ENCODE results near the gene SLC7A5.
"Not testable (repeated sequence)": the region's sequence is repeated elsewhere in the genome, so short reads cannot be mapped to it uniquely, and the experiment has no call there.

The SLC7A5 gene

GRCh38 chr16:87861300-87862099, 7.8 kb downstream of the SLC7A5 start:
- not testable (repeated sequence) for DNase-seq

- DNase-seq: peak in 8 of 51 donors; percentile 7 to 49 (median 28)
These were observed 8.6 kb downstream of the SLC7A5 start for GRCh38 chr16:87860553-87861299.

DNA sequence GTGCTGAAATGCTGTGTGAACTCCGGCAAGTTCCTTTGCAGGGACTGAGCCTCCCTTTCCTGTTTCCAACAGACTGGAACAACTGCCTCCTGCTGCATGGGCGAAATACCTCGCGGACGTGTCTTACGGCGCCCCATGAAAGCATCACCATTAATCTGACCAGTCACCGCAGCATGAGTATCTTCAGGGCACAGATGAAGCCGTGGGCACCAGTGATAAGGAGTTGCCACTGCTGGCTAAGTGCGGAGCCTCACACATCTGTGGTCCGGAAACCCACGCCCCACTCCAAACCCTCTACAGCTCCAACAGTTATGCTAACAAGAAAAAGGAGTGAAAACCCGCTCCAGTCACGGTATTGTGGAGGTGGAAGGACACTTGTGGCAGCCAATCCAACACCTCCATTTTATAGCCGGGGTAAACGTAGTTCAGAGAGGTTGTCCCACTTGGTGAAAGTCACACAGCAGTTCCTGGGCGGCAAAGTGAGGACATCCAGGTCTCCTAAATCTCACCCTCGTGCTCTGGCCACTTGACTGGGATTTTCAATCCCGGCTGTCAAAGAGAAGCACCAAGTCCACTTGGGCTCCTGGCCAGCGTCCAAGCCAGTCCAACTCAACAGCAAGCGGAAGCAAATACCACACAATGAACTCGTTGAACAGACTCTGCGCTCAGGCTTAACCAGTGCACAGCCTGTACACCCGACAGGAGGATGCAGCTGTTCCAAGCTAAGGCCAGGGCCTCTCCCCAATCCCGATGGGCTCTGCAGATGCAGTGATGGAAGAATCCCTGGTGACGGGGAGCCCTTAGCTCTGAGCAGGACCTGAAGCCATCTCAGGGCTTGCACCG, 10.9 kb downstream of the SLC7A5 start:
- DNase-seq: peak in 34 of 51 donors; percentile 13 to 69 (median 48)

- DNase-seq: no peak
These were observed 12.5 kb downstream of the SLC7A5 start for GRCh38 chr16:87856791-87857228.

- DNase-seq: peak in 25 of 51 donors; percentile 17 to 70 (median 42)
These were observed 13.2 kb downstream of the SLC7A5 start for GRCh38 chr16:87855852-87856715.

DNA sequence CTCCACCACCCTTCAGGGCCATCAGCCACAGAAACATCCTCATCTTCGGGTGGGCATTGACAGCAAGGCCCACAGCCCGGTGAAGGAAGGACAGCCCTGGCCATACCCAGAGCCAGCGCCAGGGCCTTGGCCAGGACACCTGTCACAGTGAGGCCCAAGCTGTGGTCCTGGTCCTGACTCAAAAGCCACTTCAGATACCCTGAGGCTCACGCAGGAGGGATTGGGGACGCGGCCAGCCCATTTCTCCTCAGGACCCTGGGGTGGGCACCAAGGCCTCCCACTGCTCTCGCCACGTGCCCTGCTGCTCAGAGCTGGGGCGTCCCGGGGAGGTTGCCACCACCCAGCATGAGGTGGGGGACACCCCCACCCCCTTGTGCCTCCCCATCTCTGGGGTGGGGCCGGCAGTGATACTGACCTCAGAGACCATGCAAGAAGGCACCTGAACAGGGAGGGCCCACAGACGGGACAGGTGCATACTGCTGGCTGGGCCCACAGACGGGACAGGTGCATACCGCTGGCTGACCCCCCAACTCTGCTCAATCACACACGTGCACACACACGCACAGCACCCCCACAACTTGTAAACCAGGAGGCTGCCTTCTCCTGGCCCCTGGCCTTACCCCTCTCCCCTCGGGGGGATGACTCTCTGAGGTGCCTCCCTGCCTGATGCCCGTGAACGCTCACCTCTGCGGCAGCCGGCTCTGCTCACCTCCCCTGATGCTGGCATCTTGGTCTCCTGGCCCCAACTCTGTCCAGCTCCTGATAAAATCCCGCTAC, 14.2 kb downstream of the SLC7A5 start:
- no peak for DNase-seq

DNA sequence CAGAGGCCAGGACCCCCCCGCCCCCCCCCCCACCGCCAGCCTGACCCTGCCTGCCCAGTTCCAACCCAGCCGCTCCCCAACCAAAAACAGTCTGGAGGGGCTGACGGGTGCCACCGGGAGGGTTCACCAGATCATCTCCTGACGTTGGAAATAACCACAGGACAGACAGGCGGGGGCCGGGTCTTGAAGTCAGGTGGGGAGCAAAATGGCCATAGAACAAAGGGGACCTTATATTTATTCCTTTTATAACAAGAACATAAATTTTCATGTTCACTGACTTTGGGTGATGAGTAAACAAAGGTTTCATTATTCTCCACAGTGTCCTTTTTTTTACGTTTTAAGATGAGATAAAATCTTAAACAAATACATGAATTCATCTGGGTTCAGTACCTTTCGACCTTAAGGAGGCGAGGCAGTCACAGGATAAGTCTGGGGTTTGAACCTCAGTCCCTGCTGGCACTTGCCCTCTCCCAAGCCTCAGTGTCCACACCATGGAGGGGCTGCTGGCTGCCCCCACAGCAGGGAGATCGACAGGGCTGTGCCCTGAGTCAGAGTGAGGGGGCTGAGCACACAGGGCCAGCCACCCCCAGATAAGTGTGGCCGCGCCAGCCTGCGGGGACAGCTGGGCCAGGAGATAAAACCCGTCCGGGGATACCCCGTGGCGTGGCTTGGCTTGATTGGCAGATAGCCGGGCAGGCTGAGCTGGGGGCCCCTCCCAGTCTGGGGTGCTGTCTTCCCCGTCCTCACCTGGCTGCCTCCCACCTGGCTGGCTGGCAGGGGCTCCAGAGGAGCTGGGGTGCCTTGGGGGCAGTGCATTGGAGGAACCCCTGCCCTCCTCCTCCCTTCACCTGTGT, 15.0 kb downstream of the SLC7A5 start:
- no peak for DNase-seq

GRCh38 chr16:87853411-87854052, 15.8 kb downstream of the SLC7A5 start:
- DNase-seq: peak in 49 of 51 donors; percentile 22 to 93 (median 77)

- DNase-seq: no peak
These were observed 17.7 kb downstream of the SLC7A5 start for GRCh38 chr16:87851601-87852000.

GRCh38 chr16:87851141-87851587, 18.1 kb downstream of the SLC7A5 start:
- no peak for DNase-seq

DNA sequence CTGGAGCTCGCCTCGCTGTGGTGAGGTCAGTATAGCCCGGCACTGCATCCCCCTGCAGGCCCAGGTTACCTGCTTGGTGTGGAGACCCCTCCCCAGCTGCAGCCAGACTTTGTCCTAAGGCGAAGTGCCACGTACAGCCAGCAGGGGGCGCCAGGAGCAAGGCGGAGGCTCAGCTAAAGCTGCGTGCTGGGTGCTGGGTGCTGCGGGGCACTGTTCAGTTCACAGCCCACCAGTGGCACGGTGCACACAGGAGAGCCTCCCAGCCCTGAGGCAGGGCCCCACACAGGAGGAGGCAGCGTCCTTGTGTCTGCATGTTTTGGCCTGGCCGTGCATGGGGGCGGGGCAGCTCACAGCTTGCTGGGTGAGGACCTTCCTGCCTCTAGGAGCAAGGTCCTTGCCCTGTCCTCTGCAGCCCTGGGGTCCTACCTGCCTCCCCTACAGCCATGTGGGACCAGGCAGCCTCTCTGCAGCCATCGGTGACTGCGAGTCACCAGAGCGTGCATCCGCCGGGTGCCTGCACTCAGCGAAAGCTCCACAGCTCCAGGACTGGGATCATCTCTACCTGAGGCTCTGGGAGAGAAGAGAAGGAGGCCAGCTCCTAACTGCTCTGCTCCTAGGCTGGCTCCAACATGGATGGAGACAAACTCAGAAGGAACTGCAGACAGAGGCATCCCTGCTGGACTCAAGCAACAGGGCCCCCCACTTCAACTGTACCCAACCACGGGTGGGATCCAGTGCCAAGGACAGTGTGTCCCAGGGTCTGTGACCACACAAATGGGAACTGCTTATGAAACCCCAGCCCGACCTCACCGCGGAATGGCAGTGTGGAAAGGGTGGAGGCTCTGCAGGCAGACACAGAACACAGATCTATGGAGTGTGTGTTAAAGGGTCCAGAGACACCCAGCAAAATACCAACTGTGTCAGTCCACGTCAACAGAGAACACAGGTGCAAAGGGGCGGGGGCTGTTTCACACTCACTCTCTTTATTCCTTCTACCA, 19.0 kb downstream of the SLC7A5 start:
- DNase-seq: peak in 30 of 51 donors; percentile 13 to 71 (median 32)

DNA sequence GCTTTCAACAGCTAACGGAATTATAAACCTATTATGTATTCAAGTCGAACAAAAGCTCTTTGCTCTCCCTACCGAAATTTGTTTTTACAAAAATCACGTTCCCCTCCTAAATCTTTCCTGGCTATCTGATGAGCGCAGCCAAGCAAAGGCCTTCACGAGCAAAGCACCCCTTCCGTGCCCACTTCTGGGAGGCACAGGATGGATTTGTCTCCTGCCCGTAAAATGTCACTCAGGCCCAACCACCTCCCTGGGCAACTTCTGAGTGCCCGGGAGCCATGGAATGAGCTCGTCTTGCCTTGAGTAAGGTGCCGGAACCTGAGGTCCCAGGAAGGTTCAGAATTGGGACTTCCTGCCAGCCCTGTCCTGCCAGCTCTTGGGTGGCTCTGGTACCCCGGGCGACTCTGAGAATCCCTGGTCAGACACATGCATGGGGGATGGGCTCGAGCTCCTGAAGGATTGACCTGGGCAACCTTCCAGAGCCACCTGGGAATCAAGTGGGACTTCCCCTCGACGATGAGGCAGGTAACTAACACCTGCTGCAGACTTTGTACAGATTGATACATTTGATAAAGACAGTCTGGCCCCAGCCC, 19.8 kb downstream of the SLC7A5 start:
- DNase-seq: no peak

DNA sequence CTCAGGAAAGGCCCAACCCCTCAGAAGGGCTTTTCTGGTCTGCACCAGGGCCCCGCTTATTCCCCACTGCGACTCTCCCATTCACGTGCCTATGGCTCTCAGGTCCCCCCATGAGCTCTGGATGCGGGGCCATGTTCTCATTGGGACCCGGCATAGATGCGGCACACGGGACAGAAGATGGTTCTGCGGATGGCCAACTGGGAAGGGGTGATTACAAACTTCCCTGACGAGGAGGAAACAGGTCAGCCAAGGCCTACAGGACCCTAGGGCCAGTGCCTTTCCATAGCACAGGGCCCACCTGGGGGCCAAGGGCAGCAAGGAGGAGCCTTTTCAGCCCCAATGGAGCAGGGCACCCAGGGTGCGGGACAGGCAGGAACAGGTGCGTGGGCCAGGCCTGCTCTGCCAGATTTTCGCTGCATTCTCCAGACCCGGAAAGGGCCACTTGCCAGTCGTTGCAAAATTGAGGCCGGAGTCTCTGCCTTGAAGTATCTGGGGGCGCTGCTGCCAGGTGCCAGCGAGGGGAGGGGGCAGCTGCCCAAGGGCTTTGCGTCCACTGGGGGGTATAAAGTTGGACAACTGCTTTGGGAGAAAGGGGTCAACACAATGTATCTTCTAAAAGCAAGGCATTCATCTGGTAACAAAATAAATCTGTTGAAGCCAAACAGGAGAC, 20.5 kb downstream of the SLC7A5 start:
- no peak for DNase-seq

- DNase-seq: peak in 40 of 51 donors; percentile 11 to 84 (median 59)
These were observed 21.3 kb downstream of the SLC7A5 start for GRCh38 chr16:87847785-87848675.

DNA sequence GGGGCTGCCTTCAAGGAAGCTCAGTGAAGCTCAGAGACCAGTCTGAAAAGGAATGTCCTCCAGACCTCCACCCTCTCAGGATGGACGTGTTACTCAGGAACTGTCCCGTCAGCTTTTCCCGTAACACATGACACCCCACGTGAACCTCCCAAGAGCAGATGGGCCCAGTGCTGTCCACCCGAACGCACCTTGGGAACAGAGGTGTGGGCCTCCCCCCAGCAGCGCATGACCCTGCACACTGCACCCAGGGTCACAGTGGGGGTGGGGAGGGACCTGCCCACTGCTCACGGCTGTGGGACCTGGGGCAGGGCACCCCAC, 21.9 kb downstream of the SLC7A5 start:
- no peak for DNase-seq
